ENCODE data around the gene MRPL24. TPM values are rescaled to one million over a fixed set of nuclear protein-coding genes. Genes with fewer than 3 reads are reported as not detected.

The MRPL24 gene
- total and polyA plus RNA-seq, 2 of the 13 experiments (the other 11 are each of a cell fraction or from before 2014, with no cell fraction given): 38.1 to 42.9 TPM

GRCh38 chr1:156740741-156741480 lies at the start of gene MRPL24 (continued):
- TF ChIP-seq RELA (CRISPR knock-in tag; IDR thresholded peaks at IDR 0.05) (no peak), RFX1 (IDR thresholded peaks at IDR 0.05) (no peak), ZNF414 (CRISPR knock-in tag; IDR thresholded peaks at IDR 0.05) (no peak; the same call in 1 of the 2 replicates), PCBP1 (IDR thresholded peaks at IDR 0.05; ENCODE audit: borderline replicate concordance, low read depth, low read length) (peak; percentile 80; the same call in 1 of the 2 replicates), ZMYM4 (CRISPR knock-in tag; IDR thresholded peaks at IDR 0.05) (peak; percentile 38; the same call in 1 of the 2 replicates), NR3C1 (CRISPR knock-in tag; IDR thresholded peaks at IDR 0.05) (no peak), CC2D1A (CRISPR knock-in tag; IDR thresholded peaks at IDR 0.05) (no peak), ERF (CRISPR knock-in tag; IDR thresholded peaks at IDR 0.05) (peak; percentile 95), DMTF1 (CRISPR knock-in tag; IDR thresholded peaks at IDR 0.05) (no peak), KAT2B (IDR thresholded peaks at IDR 0.05; ENCODE audit: borderline replicate concordance, low read depth, low read length) (no peak), HMGA1 (CRISPR knock-in tag; conservative IDR thresholded peaks at IDR 0.05) (no peak), LCORL (IDR thresholded peaks at IDR 0.05) (no peak), LCORL (CRISPR knock-in tag; IDR thresholded peaks at IDR 0.05) (peak; percentile 42; the same call in 1 of the 2 replicates), HNF4A (CRISPR knock-in tag; IDR thresholded peaks at IDR 0.05) (peak; percentile 9; the same call in 1 of the 2 replicates), KAT8 (CRISPR knock-in tag; IDR thresholded peaks at IDR 0.05) (peak; percentile 97), ARID4A (CRISPR knock-in tag; IDR thresholded peaks at IDR 0.05; ENCODE audit: borderline replicate concordance) (peak; percentile 97), RCOR2 (CRISPR knock-in tag; IDR thresholded peaks at IDR 0.05) (no peak), ZFYVE20 (CRISPR knock-in tag; IDR thresholded peaks at IDR 0.05; ENCODE audit: borderline replicate concordance, low read depth) (no peak), ZNF605 (CRISPR knock-in tag; IDR thresholded peaks at IDR 0.05) (peak; percentile 77), EP300 (IDR thresholded peaks at IDR 0.05; ENCODE audit: low read depth in 2 of 2, low read length in 2 of 2) (peak in 1 of 2 experiments; percentile 70; a peak in 3 of 4 replicates), EP300 (CRISPR knock-in tag; IDR thresholded peaks at IDR 0.05; ENCODE audit: borderline replicate concordance) (no peak; the same call in 1 of the 2 replicates), SPEN (CRISPR knock-in tag; IDR thresholded peaks at IDR 0.05; ENCODE audit: low read depth) (peak; percentile 93), KMT2A (CRISPR knock-in tag; IDR thresholded peaks at IDR 0.05) (peak; percentile 78), POLR2A (IDR thresholded peaks at IDR 0.05; ENCODE audit: insufficient read depth in 1 of 2, low read depth in 2 of 2, low read length in 2 of 2) (peak; percentile 66 to 85)

Measured in HepG2 (cell line).